IMR-90 (cell line): ENCODE results near the gene MYCBP2. TPM values are rescaled to one million over a fixed set of nuclear protein-coding genes. Genes with fewer than 3 reads are reported as not detected.

ENCODE experiments used
- ATAC-seq: fragments of 200-7000 bp; cut with Tn5 transposase; 2 replicates; pipeline ENCODE4 v1.9.1; 2020; ENCODE audit warnings: low read depth, mild to moderate bottlenecking, moderate library complexity
- BruUV-seq: library from RNA; stranded (reverse); fragments of 400-500 nt; replicated peaks from 2 replicates; lab custom pipeline; 2021; lab: Mats Ljungman, UMichigan
- CTCF ChIA-PET: fragments of 300-600 bp; formaldehyde crosslinking; extraction: SDS; loops from one replicate; lab custom pipeline; 2021; ENCODE audit warnings: antibody characterized with exemption; lab: Yijun Ruan, JAX
- POLR2A ChIA-PET: fragments of 300-600 bp; sonication (Branson Sonifier 250); formaldehyde crosslinking; loops from one replicate; lab custom pipeline; 2022; ENCODE audit warnings: antibody characterized with exemption; ENCODE audit not compliant: unreplicated experiment; lab: Charles Lee
- DNase-seq: peaks from one replicate; pipeline ENCODE4 v3.0.0; 2013
- H2AFZ ChIP-seq: replicated peaks from 2 replicates; pipeline ENCODE3; 2013; ENCODE audit warnings: low read length, mild to moderate bottlenecking; ENCODE audit not compliant: poor library complexity
- H2AK5ac ChIP-seq: 2 replicates; pipeline ENCODE4 v1.6.1; 2013; ENCODE audit warnings: low read depth, low read length, inconsistent platforms
- H2AK9ac ChIP-seq: replicated peaks from 2 replicates; pipeline ENCODE3; 2013; ENCODE audit warnings: mild to moderate bottlenecking, low read depth, low read length, moderate library complexity; ENCODE audit not compliant: poor library complexity
- H2BK120ac ChIP-seq: 2 replicates; pipeline ENCODE4 v1.6.1; 2013; ENCODE audit warnings: low read depth, low read length, inconsistent platforms
- H2BK15ac ChIP-seq: 3 replicates; pipeline ENCODE4 v1.6.1; 2013; ENCODE audit warnings: low read depth, low read length, inconsistent platforms
- H2BK20ac ChIP-seq: 2 replicates; pipeline ENCODE4 v1.6.1; 2013; ENCODE audit warnings: low read depth, mild to moderate bottlenecking, inconsistent platforms, low read length, moderate library complexity
- H2BK5ac ChIP-seq: 2 replicates; pipeline ENCODE4 v1.6.1; 2013; ENCODE audit warnings: mild to moderate bottlenecking, low read depth, low read length, inconsistent platforms; ENCODE audit not compliant: poor library complexity, severe bottlenecking
- H3K14ac ChIP-seq: replicated peaks from 2 replicates; pipeline ENCODE4 v1.6.1; 2013; ENCODE audit warnings: low read depth, low read length, inconsistent platforms
- H3K18ac ChIP-seq: 2 replicates; pipeline ENCODE4 v1.6.1; 2013; ENCODE audit warnings: low read depth, low read length, control low read depth
- H3K23ac ChIP-seq: 2 replicates; pipeline ENCODE4 v1.6.1; 2013; ENCODE audit warnings: low read depth, low read length, inconsistent platforms
- H3K27ac ChIP-seq: 2 replicates; pipeline ENCODE4 v1.5.1; 2013; ENCODE audit warnings: mild to moderate bottlenecking, control low read depth, low read length; ENCODE audit not compliant: insufficient read depth
- H3K27me3 ChIP-seq: 2 replicates; pipeline ENCODE4 v1.6.1; 2013; ENCODE audit warnings: low read length; ENCODE audit not compliant: control insufficient read depth, insufficient read depth
- H3K36me3 ChIP-seq: 2 replicates; pipeline ENCODE4 v1.6.1; 2013; ENCODE audit warnings: low read length, mixed read lengths; ENCODE audit not compliant: control insufficient read depth, insufficient read depth
- H3K4ac ChIP-seq: 2 replicates; pipeline ENCODE4 v1.6.1; 2013; ENCODE audit warnings: low read depth, low read length, inconsistent platforms
- H3K4me1 ChIP-seq: 2 replicates; pipeline ENCODE4 v1.6.1; 2013; ENCODE audit warnings: low read length, mixed read lengths; ENCODE audit not compliant: control insufficient read depth, insufficient read depth
- H3K4me2 ChIP-seq: 2 replicates; pipeline ENCODE4 v1.6.1; 2013; ENCODE audit warnings: low read depth, mild to moderate bottlenecking, control low read depth, low read length, moderate library complexity
- H3K4me3 ChIP-seq: 2 replicates; pipeline ENCODE4 v1.5.1; 2013; ENCODE audit warnings: low read depth, mild to moderate bottlenecking, control low read depth, low read length, moderate library complexity; ENCODE audit not compliant: insufficient read depth
- H3K56ac ChIP-seq: 2 replicates; pipeline ENCODE4 v1.6.1; 2013; ENCODE audit warnings: low read length, inconsistent platforms; ENCODE audit not compliant: insufficient read depth; ENCODE audit errors: extremely low read depth
- H3K79me1 ChIP-seq, 2 experiments: 2 replicates each; pipeline ENCODE4 v1.6.1; 2013; ENCODE audit warnings: low read length in 2 of 2, inconsistent platforms in 1 of 2, low read depth in 1 of 2
- H3K9ac ChIP-seq: 2 replicates; pipeline ENCODE4 v1.6.1; 2013; ENCODE audit warnings: low read depth, low read length, control low read depth
- H3K9me1 ChIP-seq: 2 replicates; pipeline ENCODE4 v1.6.1; 2013; ENCODE audit warnings: low read length, inconsistent platforms; ENCODE audit not compliant: insufficient read depth
- H3K9me3 ChIP-seq: 2 replicates; pipeline ENCODE4 v1.6.1; 2013; ENCODE audit warnings: low read length; ENCODE audit not compliant: control insufficient read depth, insufficient read depth
- H4K20me1 ChIP-seq: 2 replicates; pipeline ENCODE4 v1.6.1; 2013; ENCODE audit warnings: low read length, inconsistent platforms; ENCODE audit not compliant: insufficient read depth
- H4K5ac ChIP-seq: 2 replicates; pipeline ENCODE4 v1.6.1; 2013; ENCODE audit warnings: mild to moderate bottlenecking, low read depth, low read length, control low read depth
- H4K8ac ChIP-seq, 2 experiments: 2 replicates each; pipeline ENCODE4 v1.6.1; 2013; ENCODE audit warnings: low read depth in 2 of 2, low read length in 2 of 2, control low read depth in 1 of 2, inconsistent platforms in 1 of 2
- H4K91ac ChIP-seq: 2 replicates; pipeline ENCODE4 v1.6.1; 2013; ENCODE audit warnings: low read depth, low read length, inconsistent platforms; ENCODE audit not compliant: insufficient read depth
- BHLHE40 ChIP-seq: fragments of 150-350 bp; IDR thresholded peaks from 2 replicates; pipeline ENCODE4 v1.6.1; 2016; ENCODE audit warnings: mild to moderate bottlenecking, low read depth, low read length
- MAZ ChIP-seq: IDR thresholded peaks from 2 replicates; pipeline ENCODE4 v1.6.1; 2012; ENCODE audit warnings: low read depth, mild to moderate bottlenecking, low read length, improper control_type of control experiment, moderate library complexity, borderline replicate concordance
- RAD21 ChIP-seq: IDR thresholded peaks from 2 replicates; pipeline ENCODE4 v1.6.1; 2012; ENCODE audit warnings: low read length, improper control_type of control experiment
- RCOR1 ChIP-seq: IDR thresholded peaks from 2 replicates; pipeline ENCODE4 v1.6.1; 2012; ENCODE audit warnings: mild to moderate bottlenecking, low read length, improper control_type of control experiment; ENCODE audit not compliant: insufficient replicate concordance
- SMC3 ChIP-seq: fragments of 150-350 bp; IDR thresholded peaks from 2 replicates; pipeline ENCODE4 v1.6.1; 2016; ENCODE audit warnings: low read depth, mild to moderate bottlenecking, antibody characterized with exemption, low read length, moderate library complexity
- WGBS, 2 experiments: methylation state at CpG; one replicate each; pipeline versions ENCODE4 v1.1.5 to v1.1.7; 2013; ENCODE audit warnings: missing lambda C conversion rate in 2 of 2; ENCODE audit not compliant: insufficient read length in 1 of 2; ENCODE audit errors: extremely low coverage in 2 of 2; 5-methylcytosine and 5-hydroxymethylcytosine counted together
- dilution Hi-C: fragments of 300-500 bp; cut with HindIII; formaldehyde crosslinking; loops from one replicate; pipeline ENCODE4 v1.14.3; 2018; ENCODE audit warnings: low sequenced_read_pairs; ENCODE audit not compliant: unreplicated experiment
- in situ Hi-C: fragments of 300-500 bp; cut with MboI; formaldehyde crosslinking; loops from 3 replicates; pipeline ENCODE4 v1.14.3; 2019; ENCODE audit warnings: low sequenced_read_pairs, inconsistent platforms, mixed read lengths
- intact Hi-C: fragments of 100-400 bp; cut with micrococcal nuclease; formaldehyde crosslinking; loops from 2 replicates; pipeline ENCODE4 v1.10.0; 2022
- polyA plus RNA-seq, 3 experiments: library from polyadenylated mRNA; depleted of rRNA; stranded (reverse); fragments of >200 nt; gene quantifications; 2 replicates each; pipeline ENCODE4 v1.2.3, GENCODE V29; 2012; ENCODE audit warnings: low replicate concordance in 1 of 3
- total RNA-seq: library from RNA; depleted of rRNA; stranded (reverse); fragments of >200 nt; gene quantifications from 2 replicates; pipeline ENCODE4 v1.2.3, GENCODE V29; 2012
- TF ChIP-seq, protein P1 (sequence below): fragments of 150-350 bp; IDR thresholded peaks from 2 replicates; pipeline ENCODE4 v1.6.1; 2017; ENCODE audit warnings: mild to moderate bottlenecking, antibody characterized with exemption, low read length, low read depth

MYCBP2 gene
- total and polyA plus RNA-seq, 2 of the 4 experiments (the other 2 are of a cell fraction), result 20.1 to 43.2 TPM

DNA sequence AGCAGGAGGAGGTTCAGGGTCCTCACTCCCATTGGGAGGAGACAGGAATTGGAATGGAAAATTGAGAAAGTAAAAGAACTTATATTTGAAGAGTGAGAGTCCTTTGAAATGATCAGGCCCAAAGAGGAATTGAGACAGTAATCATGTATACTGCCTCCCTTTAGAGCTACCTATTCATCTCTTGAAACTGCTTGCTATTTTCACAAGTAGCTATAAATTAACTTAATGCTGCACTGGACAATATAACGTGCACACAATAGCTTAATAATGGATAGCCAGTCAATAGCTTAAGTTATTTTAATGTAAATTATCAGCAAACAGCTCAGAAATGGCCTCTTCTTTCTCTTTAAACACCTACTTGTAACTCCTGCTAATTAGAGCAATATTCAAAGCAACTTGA lies 46.6 kb upstream of the MYCBP2 start:
- Histone ChIP-seq H2BK20ac (no peak overlapping the region), H3K4me1 (no peaks in the 10 kb centered on the region), H3K9me1 (no peaks in the 10 kb centered on the region), H3K4me2 (no peak overlapping the region), H3K79me1 (no peaks in the 10 kb centered on the region), H2BK120ac (no peak overlapping the region), H4K20me1 (no peaks in the 10 kb centered on the region), H3K14ac (no peak overlapping the region), H3K27me3 (no peaks in the 10 kb centered on the region; the same call in 1 of the 2 replicates), H4K8ac (no peak overlapping the region), H4K91ac (no peak overlapping the region), H3K36me3 (no peaks in the 10 kb centered on the region), H3K9me3 (no peaks in the 10 kb centered on the region), H2AK9ac (no peak overlapping the region), H2BK15ac (no peak overlapping the region), H3K23ac (no peak overlapping the region), H3K4me3 (no peak overlapping the region), H3K18ac (no peak overlapping the region), H2AFZ (no peak overlapping the region), H3K9ac (no peak overlapping the region), H3K4ac (no peak overlapping the region), H2BK5ac (no peak overlapping the region), H4K5ac (no peak overlapping the region), H2AK5ac (no peak overlapping the region), H3K27ac (no peak overlapping the region), H3K56ac (no peak overlapping the region)
- in situ Hi-C loops (no loop called here), dilution Hi-C loops (no loop called here), intact Hi-C loops (no loop called here)
- TF ChIP-seq RAD21 (no peak), RCOR1 (no peak), SMC3 (no peak), BHLHE40 (no peak), MAZ (no peak)
- TF ChIP-seq, protein P1, sequence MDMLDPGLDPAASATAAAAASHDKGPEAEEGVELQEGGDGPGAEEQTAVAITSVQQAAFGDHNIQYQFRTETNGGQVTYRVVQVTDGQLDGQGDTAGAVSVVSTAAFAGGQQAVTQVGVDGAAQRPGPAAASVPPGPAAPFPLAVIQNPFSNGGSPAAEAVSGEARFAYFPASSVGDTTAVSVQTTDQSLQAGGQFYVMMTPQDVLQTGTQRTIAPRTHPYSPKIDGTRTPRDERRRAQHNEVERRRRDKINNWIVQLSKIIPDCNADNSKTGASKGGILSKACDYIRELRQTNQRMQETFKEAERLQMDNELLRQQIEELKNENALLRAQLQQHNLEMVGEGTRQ, result no peak
- ChIA-PET CTCF (no interaction called here), POLR2A (no interaction called here)
- ATAC-seq (no peak), DNase-seq (no peak)
- WGBS, 2 experiments, result no CpG with 5 or more reads among the region's 1 CpG
- BruUV-seq, result no TSS peak
